Suprapubic skin (tissue), 4 donors: ENCODE results near the gene ARL16.

Experiments used
- EP300 ChIP-seq: sonication (generic); formaldehyde crosslinking; IDR thresholded peaks from one replicate; pipeline ENCODE4 v1.6.1; 2017; ENCODE audit warnings: antibody characterized with exemption
- POLR2A ChIP-seq, 2 donors: fragments of 450-650 bp; IDR thresholded peaks; one replicate each; pipeline ENCODE4 v1.6.1; 2017; ENCODE audit warnings: antibody characterized with exemption in 2 of 2, mild to moderate bottlenecking in 2 of 2, moderate library complexity in 2 of 2
- POLR2AphosphoS5 ChIP-seq, 3 donors: sonication (generic); formaldehyde crosslinking; IDR thresholded peaks; one replicate each; pipeline ENCODE4 v1.6.1; 2017; ENCODE audit warnings: antibody characterized with exemption in 3 of 3
- TF ChIP-seq, protein P1 (sequence below), 2 donors: fragments of 200-600 bp in 1 of 2; fragments of 450-650 bp in 1 of 2; sonication (generic) in 1 of 2; IDR thresholded peaks; one replicate each; pipeline ENCODE4 v1.5.1; 2016 to 2019; ENCODE audit warnings: antibody characterized with exemption in 2 of 2, mild to moderate bottlenecking in 1 of 2, moderate library complexity in 1 of 2

DNA sequence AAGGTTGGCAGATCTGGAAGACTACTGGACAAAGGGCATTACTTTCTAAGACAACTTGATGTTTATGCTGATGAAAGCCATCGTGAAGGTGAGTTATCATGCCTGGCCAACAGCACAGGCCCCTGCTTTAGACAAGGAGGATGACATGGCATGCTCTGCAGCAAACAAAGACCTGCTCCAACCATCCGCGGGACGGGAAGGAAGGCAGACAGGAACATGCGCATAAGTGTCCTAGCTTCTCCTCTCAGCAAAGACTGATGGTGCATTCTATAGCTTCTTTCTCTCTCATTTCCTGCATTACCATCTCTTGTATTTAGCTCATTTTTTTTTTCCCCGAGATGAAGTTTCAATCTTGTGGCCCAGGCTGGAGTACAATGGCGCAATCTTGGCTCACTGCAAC is 52.1 kb downstream of the ARL16 start:
- TF ChIP-seq, protein P1, sequence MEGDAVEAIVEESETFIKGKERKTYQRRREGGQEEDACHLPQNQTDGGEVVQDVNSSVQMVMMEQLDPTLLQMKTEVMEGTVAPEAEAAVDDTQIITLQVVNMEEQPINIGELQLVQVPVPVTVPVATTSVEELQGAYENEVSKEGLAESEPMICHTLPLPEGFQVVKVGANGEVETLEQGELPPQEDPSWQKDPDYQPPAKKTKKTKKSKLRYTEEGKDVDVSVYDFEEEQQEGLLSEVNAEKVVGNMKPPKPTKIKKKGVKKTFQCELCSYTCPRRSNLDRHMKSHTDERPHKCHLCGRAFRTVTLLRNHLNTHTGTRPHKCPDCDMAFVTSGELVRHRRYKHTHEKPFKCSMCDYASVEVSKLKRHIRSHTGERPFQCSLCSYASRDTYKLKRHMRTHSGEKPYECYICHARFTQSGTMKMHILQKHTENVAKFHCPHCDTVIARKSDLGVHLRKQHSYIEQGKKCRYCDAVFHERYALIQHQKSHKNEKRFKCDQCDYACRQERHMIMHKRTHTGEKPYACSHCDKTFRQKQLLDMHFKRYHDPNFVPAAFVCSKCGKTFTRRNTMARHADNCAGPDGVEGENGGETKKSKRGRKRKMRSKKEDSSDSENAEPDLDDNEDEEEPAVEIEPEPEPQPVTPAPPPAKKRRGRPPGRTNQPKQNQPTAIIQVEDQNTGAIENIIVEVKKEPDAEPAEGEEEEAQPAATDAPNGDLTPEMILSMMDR (IDR thresholded peaks at IDR 0.05): no peak
- no peak for TF ChIP-seq POLR2AphosphoS5 (IDR thresholded peaks at IDR 0.05)
- no peak for TF ChIP-seq POLR2A (IDR thresholded peaks at IDR 0.05)
- TF ChIP-seq EP300: no peak
